IPS-18a (cell line): ENCODE data around the gene DSC1.

ENCODE experiments used
- H3K27ac ChIP-seq: one replicate; pipeline ENCODE4 v1.5.1; 2013; ENCODE audit warnings: low read length
- H3K27me3 ChIP-seq: one replicate; pipeline ENCODE4 v1.6.1; 2013; ENCODE audit warnings: mild to moderate bottlenecking, low read length; ENCODE audit not compliant: control insufficient read depth, insufficient read depth
- H3K36me3 ChIP-seq: one replicate; pipeline ENCODE4 v1.6.1; 2013; ENCODE audit warnings: low read depth, low read length; ENCODE audit not compliant: control insufficient read depth
- H3K4me1 ChIP-seq: one replicate; pipeline ENCODE4 v1.6.1; 2013; ENCODE audit warnings: low read depth, low read length; ENCODE audit not compliant: control insufficient read depth
- H3K4me3 ChIP-seq: one replicate; pipeline ENCODE4 v1.5.1; 2013; ENCODE audit warnings: low read length
- H3K9ac ChIP-seq: one replicate; pipeline ENCODE4 v1.6.1; 2013; ENCODE audit warnings: mild to moderate bottlenecking, low read length, moderate library complexity
- H3K9me3 ChIP-seq: one replicate; pipeline ENCODE4 v1.6.1; 2013; ENCODE audit warnings: low read depth, low read length; ENCODE audit not compliant: control insufficient read depth

Gene DSC1

DNA sequence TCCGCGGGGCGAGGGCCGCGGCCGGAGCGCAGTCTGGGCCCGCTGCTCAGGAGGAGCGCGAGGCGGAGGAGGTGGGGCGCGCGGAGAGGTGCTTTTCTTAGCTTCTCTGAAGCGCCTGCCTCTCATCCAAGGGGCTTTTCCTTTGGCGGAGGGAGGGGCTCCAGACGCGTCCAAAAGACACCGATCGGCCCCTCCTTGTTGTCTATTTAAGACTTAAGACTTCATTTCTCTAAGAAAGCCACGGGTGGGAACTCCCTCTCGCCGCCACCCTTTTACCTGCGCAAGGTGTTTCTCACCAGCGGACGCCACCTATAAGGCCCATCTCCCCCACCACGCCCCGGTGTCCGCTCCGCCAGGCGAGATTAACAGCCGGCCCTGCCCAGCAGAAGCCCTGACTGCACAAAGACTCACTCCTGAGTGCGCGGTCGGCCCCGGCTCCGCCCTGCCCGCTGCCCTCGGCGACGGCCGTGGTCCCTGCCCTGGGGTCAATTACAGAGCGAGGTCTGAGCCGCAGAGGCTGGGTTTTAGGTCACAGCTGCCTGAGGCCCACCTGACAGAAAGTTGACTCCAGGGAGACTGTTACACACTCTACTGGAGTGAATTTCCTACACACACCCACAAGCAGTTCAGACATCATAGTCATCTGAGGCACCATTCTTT is 60.5 kb downstream of the DSC1 start, which contains the start of gene DSC2:
TSS of gene DSC2 (minus strand) at position 397 of the 660 bp plus-strand sequence. CDS start 450 bp downstream, outside the sequence.
- no peaks in the 10 kb centered on the region for H3K9me3 ChIP-seq
- no peaks in the 10 kb centered on the region for H3K36me3 ChIP-seq
- no peaks in the 10 kb centered on the region for H3K27me3 ChIP-seq
- H3K9ac ChIP-seq: peak within 1 kb of the TSS; percentile 91
- H3K27ac ChIP-seq: peak within 1 kb of the TSS; percentile 68
- peaks cover 21% of the 10 kb centered on the region for H3K4me1 ChIP-seq
- peak within 1 kb of the TSS; percentile 88 for H3K4me3 ChIP-seq

DNA sequence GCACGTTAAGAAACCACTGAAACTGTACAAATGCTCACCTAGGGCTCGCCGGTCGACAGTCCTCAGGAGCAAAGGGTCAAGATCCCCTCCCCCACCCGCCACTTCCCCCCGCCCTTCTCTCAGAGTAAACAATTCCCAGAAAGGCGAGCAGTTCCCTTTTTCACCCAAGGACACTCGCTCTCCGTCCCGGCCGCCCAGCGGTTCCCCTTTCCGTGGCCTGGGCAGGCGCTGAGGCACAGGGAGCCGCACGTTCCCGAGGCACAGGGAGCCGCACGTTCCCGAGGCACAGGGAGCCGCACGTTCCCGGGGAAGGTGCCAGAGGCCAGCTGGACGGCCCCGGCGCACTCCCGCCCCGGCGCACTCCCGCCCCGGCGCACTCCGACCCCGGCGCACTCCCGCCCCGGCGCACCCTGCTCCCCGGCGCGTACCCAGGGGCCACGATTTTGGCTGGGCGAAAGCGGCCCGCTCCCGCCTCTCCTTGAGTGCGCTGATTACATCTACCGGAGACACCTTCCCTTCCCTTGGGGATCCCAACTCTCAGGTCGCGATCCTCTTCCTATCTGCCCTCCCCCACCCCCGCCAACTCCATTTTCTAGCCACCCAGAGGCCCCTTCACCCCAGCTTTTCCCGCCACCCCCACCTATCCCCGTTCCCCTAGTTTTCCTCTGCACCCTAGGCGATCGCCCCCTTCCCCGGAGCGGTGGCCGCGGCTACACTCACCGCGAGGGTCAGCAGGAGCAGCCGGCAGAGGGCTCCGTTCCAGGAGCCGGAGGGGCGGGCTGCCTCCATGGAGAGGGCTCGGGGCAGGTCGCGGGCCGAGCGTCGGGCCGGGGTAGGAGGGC is 61.3 kb downstream of the DSC1 start:
- Histone ChIP-seq H3K4me1 (peaks cover 21% of the 10 kb centered on the region), H3K27me3 (no peaks in the 10 kb centered on the region), H3K4me3 (peak overlapping the region; percentile 88), H3K9ac (peak overlapping the region; percentile 91), H3K9me3 (no peaks in the 10 kb centered on the region), H3K27ac (peak overlapping the region; percentile 68), H3K36me3 (no peaks in the 10 kb centered on the region)

DNA sequence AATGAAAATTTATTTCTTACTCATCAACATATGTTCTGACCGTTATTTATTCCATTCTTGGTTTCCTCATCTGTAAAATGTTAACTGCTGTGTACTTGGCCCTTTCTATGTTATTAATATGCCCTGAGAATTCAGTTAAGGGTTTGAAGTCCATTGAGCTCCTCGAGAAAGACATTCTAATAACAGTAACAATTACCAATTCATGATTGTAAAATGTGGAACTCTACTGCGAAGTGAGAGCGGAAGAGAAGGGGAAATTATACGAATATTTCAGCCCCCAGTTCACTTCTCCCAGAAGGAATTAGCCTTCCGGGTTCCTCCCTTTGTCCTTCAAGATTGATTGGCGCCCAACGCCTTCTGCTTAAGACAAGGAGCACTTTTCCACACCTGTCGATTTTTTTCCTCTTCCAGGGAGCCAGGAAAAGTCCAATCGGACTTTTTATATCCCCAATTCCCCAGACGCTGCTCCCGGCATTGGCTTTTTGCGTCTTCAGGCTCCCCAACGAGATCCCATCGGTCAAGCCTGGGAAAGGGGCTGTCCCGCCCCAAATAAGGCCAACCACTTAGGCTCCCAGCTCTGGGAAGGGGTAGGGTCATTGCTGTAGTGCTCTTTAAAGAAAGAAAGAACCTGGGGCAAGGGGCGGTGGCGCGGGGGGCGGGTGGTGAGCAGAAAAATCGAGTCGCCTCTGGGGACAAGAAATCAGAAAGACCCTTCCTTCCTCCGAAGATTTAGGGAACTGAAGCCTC is 62.0 kb downstream of the DSC1 start:
- Histone ChIP-seq H3K36me3 (no peaks in the 10 kb centered on the region), H3K9me3 (no peaks in the 10 kb centered on the region), H3K4me3 (peak overlapping the region; percentile 88), H3K9ac (peak overlapping the region; percentile 91), H3K4me1 (peaks cover 21% of the 10 kb centered on the region), H3K27me3 (no peaks in the 10 kb centered on the region), H3K27ac (peak overlapping the region; percentile 33)

DNA sequence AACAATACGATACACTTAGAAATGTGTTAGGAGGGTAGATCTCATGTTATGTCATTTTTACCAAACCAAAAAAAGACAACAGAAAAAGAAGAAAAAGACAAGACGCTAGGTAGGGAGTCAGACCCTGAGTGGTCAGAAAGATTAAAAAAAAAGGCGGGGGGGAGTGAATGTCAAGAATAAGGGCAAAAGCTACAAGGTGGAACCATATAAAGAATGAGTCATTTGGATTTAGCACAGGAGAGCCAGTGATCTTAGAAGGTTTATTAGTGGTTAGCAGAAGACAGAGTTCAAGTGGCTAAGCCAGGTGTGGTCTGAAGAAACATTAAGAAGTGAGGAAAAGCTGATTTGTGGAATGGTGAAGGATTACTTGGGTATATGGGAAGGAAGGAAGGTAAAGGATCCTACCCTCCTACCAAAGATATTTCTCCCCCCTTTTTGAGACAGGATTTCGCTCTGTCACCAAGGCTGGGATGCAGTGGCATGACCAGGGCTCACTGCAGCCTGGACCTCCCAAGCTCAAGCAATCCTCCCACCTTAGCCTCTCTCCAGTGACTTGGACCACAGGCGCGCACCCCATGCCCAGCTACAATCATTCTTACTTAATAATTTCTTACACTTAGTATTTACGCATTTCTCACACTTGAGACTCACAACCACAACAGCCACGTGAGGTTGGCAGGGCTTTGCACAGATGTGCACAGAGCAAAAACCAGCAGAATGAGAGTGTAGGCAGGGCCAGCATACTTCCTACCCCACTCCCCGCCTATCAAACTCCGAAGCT is 63.0 kb downstream of the DSC1 start:
- H3K9ac ChIP-seq: peak overlapping the region; percentile 91
- H3K27me3 ChIP-seq: no peaks in the 10 kb centered on the region
- peaks cover 21% of the 10 kb centered on the region for H3K4me1 ChIP-seq
- no peaks in the 10 kb centered on the region for H3K9me3 ChIP-seq
- H3K36me3 ChIP-seq: no peaks in the 10 kb centered on the region
- H3K4me3 ChIP-seq: peak overlapping the region; percentile 88
- no peak overlapping the region for H3K27ac ChIP-seq

DNA sequence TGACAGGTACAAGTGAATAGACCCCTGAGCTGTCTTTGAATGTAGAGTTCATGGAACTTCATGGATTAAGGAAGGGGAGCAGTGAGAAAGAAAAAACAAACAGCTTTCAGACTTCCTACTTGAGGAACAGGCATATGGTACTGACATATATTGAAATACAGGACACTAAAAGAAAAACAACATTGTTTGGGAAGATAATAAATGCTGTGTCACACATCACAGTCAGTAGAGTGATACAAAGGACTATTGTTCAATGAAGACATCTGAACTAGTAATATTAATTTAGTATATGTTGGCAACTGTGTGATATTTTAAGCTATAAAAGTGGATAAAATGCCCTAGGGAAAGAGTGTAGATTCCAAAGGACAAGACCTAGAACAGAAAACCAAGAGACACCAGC is 63.8 kb downstream of the DSC1 start:
- no peaks in the 10 kb centered on the region for H3K36me3 ChIP-seq

DNA sequence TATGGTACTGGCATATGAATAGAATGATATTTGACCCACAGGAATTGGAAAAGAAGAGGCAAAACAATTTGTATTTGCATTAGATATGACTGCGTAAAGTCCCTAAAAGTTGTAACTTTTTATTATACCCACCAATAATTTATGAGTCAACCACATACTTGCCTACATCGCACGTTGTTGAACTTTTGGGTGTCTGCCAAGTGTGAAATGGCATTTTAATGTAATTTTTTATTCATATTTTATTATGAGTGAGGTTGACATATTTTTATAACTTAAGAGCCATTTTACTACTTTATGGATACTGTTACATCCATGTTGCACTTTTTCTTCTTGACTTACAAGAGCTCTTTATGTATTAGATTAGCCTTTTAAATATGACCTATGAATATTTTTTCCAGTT is 65.0 kb downstream of the DSC1 start:
- H3K36me3 ChIP-seq: peaks cover 5% of the 10 kb centered on the region
- no peaks in the 10 kb centered on the region for H3K27me3 ChIP-seq
- H3K9ac ChIP-seq: no peak overlapping the region
- no peak overlapping the region for H3K4me3 ChIP-seq
- no peak overlapping the region for H3K27ac ChIP-seq
- no peaks in the 10 kb centered on the region for H3K9me3 ChIP-seq
- H3K4me1 ChIP-seq: peaks cover 11% of the 10 kb centered on the region

More for the DNA sequence above, 63.8 kb downstream of the DSC1 start:
- no peaks in the 10 kb centered on the region for H3K27me3 ChIP-seq
- no peak overlapping the region for H3K27ac ChIP-seq
- no peaks in the 10 kb centered on the region for H3K9me3 ChIP-seq
- peaks cover 21% of the 10 kb centered on the region for H3K4me1 ChIP-seq
- no peak overlapping the region for H3K9ac ChIP-seq
- no peak overlapping the region for H3K4me3 ChIP-seq

DNA sequence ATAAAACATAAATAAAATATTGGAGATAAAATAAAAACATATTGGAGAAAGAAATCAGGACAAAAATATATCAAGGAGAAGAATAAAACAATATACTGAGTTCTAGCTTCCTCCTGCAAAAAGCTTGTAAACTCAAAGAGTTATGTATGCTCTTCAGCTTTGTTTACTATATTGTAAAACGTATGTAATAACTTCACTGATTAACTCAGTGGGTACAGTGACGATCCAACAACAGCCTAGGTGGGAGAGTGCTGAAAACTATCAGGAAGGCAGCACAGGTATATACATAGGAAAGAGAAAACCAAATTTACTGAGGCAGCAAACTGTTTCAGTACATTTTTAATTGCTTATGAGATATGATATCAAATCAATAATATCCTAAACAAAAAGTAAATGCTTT is 68.8 kb downstream of the DSC1 start:
- H3K4me1 ChIP-seq: no peaks in the 10 kb centered on the region
- H3K4me3 ChIP-seq: no peak overlapping the region
- H3K36me3 ChIP-seq: peaks cover 36% of the 10 kb centered on the region
- no peak overlapping the region for H3K27ac ChIP-seq
- H3K9me3 ChIP-seq: no peaks in the 10 kb centered on the region
- H3K9ac ChIP-seq: no peak overlapping the region
- no peaks in the 10 kb centered on the region for H3K27me3 ChIP-seq

DNA sequence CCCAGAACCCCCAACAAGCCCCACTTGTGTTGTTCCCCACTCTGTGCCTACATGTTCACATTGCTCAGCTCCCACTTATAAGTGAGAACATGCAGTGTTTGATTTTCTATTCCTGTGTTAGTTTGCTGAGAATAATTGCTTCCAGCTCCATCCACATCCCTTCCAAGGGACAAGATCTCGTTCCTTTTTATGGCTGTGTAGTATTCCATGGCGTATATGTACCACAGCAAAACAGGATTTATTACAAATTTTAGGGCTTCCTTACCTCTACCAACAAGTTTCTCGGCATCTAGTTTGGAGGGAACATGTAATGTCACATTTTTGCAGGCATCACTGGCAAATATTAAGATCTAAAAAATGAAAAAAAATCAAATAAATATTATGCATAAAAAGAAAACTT is 69.4 kb downstream of the DSC1 start:
- Histone ChIP-seq H3K27ac (no peak overlapping the region), H3K4me1 (no peaks in the 10 kb centered on the region), H3K36me3 (peaks cover 36% of the 10 kb centered on the region)

DNA sequence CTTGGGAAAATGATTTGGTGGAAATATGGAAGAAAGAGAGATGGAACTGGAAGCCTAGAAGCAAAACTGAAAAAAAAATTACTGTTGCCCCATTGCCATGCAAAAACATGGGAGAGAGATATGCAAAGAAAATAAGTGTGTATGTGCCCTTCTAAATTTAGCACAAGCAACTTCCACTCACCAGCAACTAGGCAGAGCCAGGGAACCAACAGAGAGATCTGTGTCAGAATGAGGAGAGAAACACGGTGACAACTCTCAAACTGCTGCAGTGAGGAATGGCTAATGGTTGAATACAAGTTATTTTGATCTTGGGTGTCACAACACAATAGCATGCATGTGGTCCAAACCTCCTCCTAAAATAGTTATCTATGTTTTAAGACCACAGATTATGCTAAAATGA is 71.3 kb downstream of the DSC1 start:
- peaks cover 50% of the 10 kb centered on the region for H3K36me3 ChIP-seq
- H3K4me3 ChIP-seq: no peak overlapping the region

More for the DNA sequence above, 69.4 kb downstream of the DSC1 start:
- Histone ChIP-seq H3K9ac (no peak overlapping the region), H3K9me3 (no peaks in the 10 kb centered on the region), H3K4me3 (no peak overlapping the region), H3K27me3 (no peaks in the 10 kb centered on the region)

DNA sequence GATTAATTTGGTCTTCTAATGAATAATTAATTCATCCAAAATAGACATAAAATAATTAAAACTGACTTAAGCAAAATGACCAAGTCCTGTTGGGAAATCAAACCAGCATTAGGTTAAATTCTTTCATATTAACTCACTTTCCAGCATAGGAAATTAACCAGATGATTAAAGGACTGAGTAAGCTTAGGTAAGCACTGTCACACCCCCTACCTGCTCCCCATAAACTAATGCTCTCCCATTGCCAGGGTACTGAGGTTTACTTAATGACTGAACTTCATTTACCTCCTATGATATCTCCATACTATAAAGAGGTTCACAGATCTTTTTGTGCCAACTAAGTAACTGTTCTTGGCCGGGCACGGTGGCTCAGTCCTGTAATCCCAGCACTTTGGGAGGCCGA is 74.1 kb downstream of the DSC1 start:
- Histone ChIP-seq H3K4me3 (no peak overlapping the region), H3K9ac (no peak overlapping the region), H3K4me1 (no peaks in the 10 kb centered on the region), H3K9me3 (no peaks in the 10 kb centered on the region), H3K36me3 (peaks cover 58% of the 10 kb centered on the region), H3K27ac (no peak overlapping the region), H3K27me3 (no peaks in the 10 kb centered on the region)

More for the DNA sequence above, 71.3 kb downstream of the DSC1 start:
- Histone ChIP-seq H3K27ac (no peak overlapping the region), H3K9ac (no peak overlapping the region), H3K9me3 (no peaks in the 10 kb centered on the region), H3K4me1 (no peaks in the 10 kb centered on the region), H3K27me3 (no peaks in the 10 kb centered on the region)

DNA sequence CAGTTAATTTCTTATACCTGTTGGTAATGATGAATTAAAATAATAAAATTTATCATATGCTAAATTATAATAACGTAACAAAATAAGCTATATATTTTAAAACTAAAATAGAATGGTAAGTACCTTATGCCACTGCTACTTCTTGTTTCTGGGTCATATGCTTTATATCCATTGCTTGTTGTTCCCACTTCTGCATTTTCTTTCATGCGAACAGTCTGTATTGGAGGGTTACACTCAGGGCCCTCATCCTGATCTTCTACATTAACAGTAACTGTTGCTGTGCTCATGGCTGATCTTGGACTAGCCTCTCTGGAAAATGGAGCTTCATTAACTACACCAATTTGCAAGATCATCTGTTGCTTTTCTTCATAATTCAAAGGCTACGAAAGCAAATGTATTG is 82.7 kb downstream of the DSC1 start:
- H3K9ac ChIP-seq: no peak overlapping the region
- H3K27ac ChIP-seq: no peak overlapping the region
- peaks cover 42% of the 10 kb centered on the region for H3K36me3 ChIP-seq
- H3K4me3 ChIP-seq: no peak overlapping the region
- no peaks in the 10 kb centered on the region for H3K27me3 ChIP-seq
- no peaks in the 10 kb centered on the region for H3K9me3 ChIP-seq
- H3K4me1 ChIP-seq: no peaks in the 10 kb centered on the region
